A549 (cell line): Measurements from ENCODE around the gene CLEC4F.

ENCODE experiments used
- POLR2A ChIP-seq: IDR thresholded peaks from 2 replicates; pipeline ENCODE4 v1.6.1; 2012; ENCODE audit warnings: mild to moderate bottlenecking, low read length
- ZFP36 ChIP-seq: fragments of 450-650 bp; IDR thresholded peaks from 2 replicates; pipeline ENCODE4 v1.6.1; 2014; ENCODE audit warnings: borderline replicate concordance; ENCODE audit not compliant: partially characterized antibody

DNA sequence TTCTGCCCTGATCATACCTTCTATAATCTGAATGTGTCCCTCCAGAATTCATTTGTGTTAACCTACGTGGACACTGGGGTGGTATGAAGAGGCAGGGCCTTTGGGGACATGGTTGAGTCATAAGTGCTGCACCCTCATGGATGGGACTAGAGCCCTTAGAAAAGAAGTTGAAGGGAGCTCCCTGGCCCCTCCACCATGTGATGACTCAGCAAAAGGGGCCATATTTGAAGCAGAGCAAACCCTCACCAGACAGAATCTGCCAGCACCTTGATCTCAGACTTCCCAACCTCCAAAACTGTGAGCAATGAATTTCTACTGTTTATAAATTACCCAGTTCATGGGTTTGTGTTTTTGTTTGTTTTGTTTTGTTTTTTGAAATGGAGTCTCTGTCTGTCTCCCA is 48.6 kb upstream of the CLEC4F start:
- TF ChIP-seq POLR2A: no peak
- no peak for TF ChIP-seq ZFP36
